SK-N-SH treated with all-trans-retinoic acid at 6 μM for 48 hours (cell line): ENCODE results near the gene HECTD1.

Experiments
- ATAC-seq: fragments of 200-7000 bp; cut with Tn5 transposase; 3 replicates; pipeline ENCODE4 v1.9.1; 2020; ENCODE audit warnings: mild to moderate bottlenecking, moderate library complexity
- ARNTL ChIP-seq: fragments of 450-650 bp; formaldehyde crosslinking; IDR thresholded peaks from 2 replicates; pipeline ENCODE4 v1.5.0; 2020; ENCODE audit warnings: low read depth, mild to moderate bottlenecking, moderate library complexity, borderline replicate concordance
- BACH2 ChIP-seq: fragments of 250-450 bp; sonication (Bioruptor Pico); IDR thresholded peaks from 2 replicates; pipeline ENCODE4 v1.9.0; 2021; ENCODE audit warnings: mild to moderate bottlenecking, borderline replicate concordance
- CSDC2 ChIP-seq: fragments of 250-450 bp; sonication (Bioruptor Pico); IDR thresholded peaks from 2 replicates; pipeline ENCODE4 v1.5.0; 2020; ENCODE audit warnings: mild to moderate bottlenecking, moderate library complexity
- ESRRG ChIP-seq: fragments of 250-450 bp; sonication (Bioruptor Pico); IDR thresholded peaks from 2 replicates; pipeline ENCODE4 v1.6.1; 2021; ENCODE audit warnings: mild to moderate bottlenecking
- GLIS3 ChIP-seq: fragments of 250-450 bp; sonication (Bioruptor Pico); IDR thresholded peaks from 2 replicates; pipeline ENCODE4 v1.5.0; 2020; ENCODE audit warnings: mild to moderate bottlenecking, moderate library complexity
- ISL1 ChIP-seq: fragments of 250-450 bp; sonication (Bioruptor Pico); IDR thresholded peaks from 2 replicates; pipeline ENCODE4 v2.1.2; 2022; ENCODE audit warnings: mild to moderate bottlenecking, moderate library complexity
- POU6F1 ChIP-seq: fragments of 250-450 bp; sonication (Bioruptor Pico); IDR thresholded peaks from 2 replicates; pipeline ENCODE4 v1.8.0; 2021; ENCODE audit warnings: low read depth, mild to moderate bottlenecking, moderate library complexity, borderline replicate concordance
- PPARA ChIP-seq: fragments of 250-450 bp; sonication (Bioruptor Pico); IDR thresholded peaks from 2 replicates; pipeline ENCODE4 v1.5.0; 2020; ENCODE audit warnings: mild to moderate bottlenecking, borderline replicate concordance
- RARB ChIP-seq: fragments of 250-450 bp; sonication (Bioruptor Pico); IDR thresholded peaks from 2 replicates; pipeline ENCODE4 v1.8.0; 2021; ENCODE audit warnings: mild to moderate bottlenecking, moderate library complexity
- SNAI2 ChIP-seq: fragments of 250-450 bp; sonication (Bioruptor Pico); IDR thresholded peaks from 2 replicates; pipeline ENCODE4 v1.5.0; 2020; ENCODE audit warnings: mild to moderate bottlenecking, moderate library complexity
- TCF4 ChIP-seq: fragments of 250-450 bp; sonication (Bioruptor Pico); IDR thresholded peaks from 2 replicates; pipeline ENCODE4 v1.8.0; 2021; ENCODE audit warnings: mild to moderate bottlenecking, moderate library complexity, borderline replicate concordance
- TOX ChIP-seq: fragments of 250-450 bp; sonication (Bioruptor Pico); IDR thresholded peaks from 2 replicates; pipeline ENCODE4 v1.8.0; 2021; ENCODE audit warnings: mild to moderate bottlenecking, moderate library complexity, borderline replicate concordance
- ZC3H10 ChIP-seq: fragments of 250-450 bp; sonication (Bioruptor Pico); IDR thresholded peaks from 2 replicates; pipeline ENCODE4 v1.5.1; 2021; ENCODE audit warnings: mild to moderate bottlenecking, moderate library complexity
- ZFP3 ChIP-seq: fragments of 250-450 bp; sonication (Bioruptor Pico); IDR thresholded peaks from 2 replicates; pipeline ENCODE4 v1.5.0; 2020; ENCODE audit warnings: mild to moderate bottlenecking, moderate library complexity
- ZFP30 ChIP-seq: fragments of 450-650 bp; formaldehyde crosslinking; IDR thresholded peaks from 2 replicates; pipeline ENCODE4 v1.5.0; 2022; ENCODE audit warnings: mild to moderate bottlenecking, moderate library complexity
- ZNF565 ChIP-seq: fragments of 450-650 bp; formaldehyde crosslinking; conservative IDR thresholded peaks from 2 replicates; pipeline ENCODE4 v1.5.0; 2020; ENCODE audit warnings: low read depth, mild to moderate bottlenecking, moderate library complexity
- ZNF70 ChIP-seq: fragments of 450-650 bp; formaldehyde crosslinking; IDR thresholded peaks from 2 replicates; pipeline ENCODE4 v1.5.0; 2020; ENCODE audit warnings: mild to moderate bottlenecking, moderate library complexity
- ZNF8 ChIP-seq: fragments of 450-650 bp; formaldehyde crosslinking; IDR thresholded peaks from 2 replicates; pipeline ENCODE4 v1.5.0; 2020; ENCODE audit warnings: mild to moderate bottlenecking, moderate library complexity
- TF ChIP-seq, protein P1 (sequence below): fragments of 250-450 bp; sonication (Bioruptor Pico); IDR thresholded peaks from 2 replicates; pipeline ENCODE4 v1.8.0; 2020; ENCODE audit warnings: mild to moderate bottlenecking, moderate library complexity, borderline replicate concordance
- TF ChIP-seq, protein P2 (sequence below): fragments of 250-450 bp; sonication (Bioruptor Pico); IDR thresholded peaks from 2 replicates; pipeline ENCODE4 v1.5.0; 2020; ENCODE audit warnings: mild to moderate bottlenecking, moderate library complexity
- TF ChIP-seq, protein P3 (sequence below): fragments of 250-450 bp; sonication (Bioruptor Pico); IDR thresholded peaks from 2 replicates; pipeline ENCODE4 v1.5.1; 2020; ENCODE audit warnings: low read depth, mild to moderate bottlenecking, moderate library complexity

Gene HECTD1

GRCh38 chr14:31201111-31201510 is 6.5 kb downstream of the HECTD1 start:
- TF ChIP-seq RARB (no peak), ZC3H10 (CRISPR knock-in tag) (no peak), PPARA (CRISPR knock-in tag) (no peak), ARNTL (CRISPR knock-in tag) (no peak), SNAI2 (CRISPR knock-in tag) (no peak), BACH2 (no peak), ISL1 (CRISPR knock-in tag) (no peak), ZNF565 (no peak), ZNF8 (no peak), ESRRG (CRISPR knock-in tag) (no peak), GLIS3 (no peak), ZNF70 (CRISPR knock-in tag) (no peak), ZFP3 (CRISPR knock-in tag) (no peak), CSDC2 (CRISPR knock-in tag) (no peak), TCF4 (CRISPR knock-in tag) (no peak), TOX (CRISPR knock-in tag) (no peak)
- TF ChIP-seq, protein P1, sequence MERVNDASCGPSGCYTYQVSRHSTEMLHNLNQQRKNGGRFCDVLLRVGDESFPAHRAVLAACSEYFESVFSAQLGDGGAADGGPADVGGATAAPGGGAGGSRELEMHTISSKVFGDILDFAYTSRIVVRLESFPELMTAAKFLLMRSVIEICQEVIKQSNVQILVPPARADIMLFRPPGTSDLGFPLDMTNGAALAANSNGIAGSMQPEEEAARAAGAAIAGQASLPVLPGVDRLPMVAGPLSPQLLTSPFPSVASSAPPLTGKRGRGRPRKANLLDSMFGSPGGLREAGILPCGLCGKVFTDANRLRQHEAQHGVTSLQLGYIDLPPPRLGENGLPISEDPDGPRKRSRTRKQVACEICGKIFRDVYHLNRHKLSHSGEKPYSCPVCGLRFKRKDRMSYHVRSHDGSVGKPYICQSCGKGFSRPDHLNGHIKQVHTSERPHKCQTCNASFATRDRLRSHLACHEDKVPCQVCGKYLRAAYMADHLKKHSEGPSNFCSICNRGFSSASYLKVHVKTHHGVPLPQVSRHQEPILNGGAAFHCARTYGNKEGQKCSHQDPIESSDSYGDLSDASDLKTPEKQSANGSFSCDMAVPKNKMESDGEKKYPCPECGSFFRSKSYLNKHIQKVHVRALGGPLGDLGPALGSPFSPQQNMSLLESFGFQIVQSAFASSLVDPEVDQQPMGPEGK: no peak
- TF ChIP-seq, protein P2, sequence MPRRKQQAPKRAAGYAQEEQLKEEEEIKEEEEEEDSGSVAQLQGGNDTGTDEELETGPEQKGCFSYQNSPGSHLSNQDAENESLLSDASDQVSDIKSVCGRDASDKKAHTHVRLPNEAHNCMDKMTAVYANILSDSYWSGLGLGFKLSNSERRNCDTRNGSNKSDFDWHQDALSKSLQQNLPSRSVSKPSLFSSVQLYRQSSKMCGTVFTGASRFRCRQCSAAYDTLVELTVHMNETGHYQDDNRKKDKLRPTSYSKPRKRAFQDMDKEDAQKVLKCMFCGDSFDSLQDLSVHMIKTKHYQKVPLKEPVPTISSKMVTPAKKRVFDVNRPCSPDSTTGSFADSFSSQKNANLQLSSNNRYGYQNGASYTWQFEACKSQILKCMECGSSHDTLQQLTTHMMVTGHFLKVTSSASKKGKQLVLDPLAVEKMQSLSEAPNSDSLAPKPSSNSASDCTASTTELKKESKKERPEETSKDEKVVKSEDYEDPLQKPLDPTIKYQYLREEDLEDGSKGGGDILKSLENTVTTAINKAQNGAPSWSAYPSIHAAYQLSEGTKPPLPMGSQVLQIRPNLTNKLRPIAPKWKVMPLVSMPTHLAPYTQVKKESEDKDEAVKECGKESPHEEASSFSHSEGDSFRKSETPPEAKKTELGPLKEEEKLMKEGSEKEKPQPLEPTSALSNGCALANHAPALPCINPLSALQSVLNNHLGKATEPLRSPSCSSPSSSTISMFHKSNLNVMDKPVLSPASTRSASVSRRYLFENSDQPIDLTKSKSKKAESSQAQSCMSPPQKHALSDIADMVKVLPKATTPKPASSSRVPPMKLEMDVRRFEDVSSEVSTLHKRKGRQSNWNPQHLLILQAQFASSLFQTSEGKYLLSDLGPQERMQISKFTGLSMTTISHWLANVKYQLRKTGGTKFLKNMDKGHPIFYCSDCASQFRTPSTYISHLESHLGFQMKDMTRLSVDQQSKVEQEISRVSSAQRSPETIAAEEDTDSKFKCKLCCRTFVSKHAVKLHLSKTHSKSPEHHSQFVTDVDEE: no peak
- TF ChIP-seq, protein P3, sequence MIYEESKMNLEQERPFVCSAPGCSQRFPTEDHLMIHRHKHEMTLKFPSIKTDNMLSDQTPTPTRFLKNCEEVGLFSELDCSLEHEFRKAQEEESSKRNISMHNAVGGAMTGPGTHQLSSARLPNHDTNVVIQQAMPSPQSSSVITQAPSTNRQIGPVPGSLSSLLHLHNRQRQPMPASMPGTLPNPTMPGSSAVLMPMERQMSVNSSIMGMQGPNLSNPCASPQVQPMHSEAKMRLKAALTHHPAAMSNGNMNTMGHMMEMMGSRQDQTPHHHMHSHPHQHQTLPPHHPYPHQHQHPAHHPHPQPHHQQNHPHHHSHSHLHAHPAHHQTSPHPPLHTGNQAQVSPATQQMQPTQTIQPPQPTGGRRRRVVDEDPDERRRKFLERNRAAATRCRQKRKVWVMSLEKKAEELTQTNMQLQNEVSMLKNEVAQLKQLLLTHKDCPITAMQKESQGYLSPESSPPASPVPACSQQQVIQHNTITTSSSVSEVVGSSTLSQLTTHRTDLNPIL (CRISPR knock-in tag): no peak
- no peak for ATAC-seq

DNA sequence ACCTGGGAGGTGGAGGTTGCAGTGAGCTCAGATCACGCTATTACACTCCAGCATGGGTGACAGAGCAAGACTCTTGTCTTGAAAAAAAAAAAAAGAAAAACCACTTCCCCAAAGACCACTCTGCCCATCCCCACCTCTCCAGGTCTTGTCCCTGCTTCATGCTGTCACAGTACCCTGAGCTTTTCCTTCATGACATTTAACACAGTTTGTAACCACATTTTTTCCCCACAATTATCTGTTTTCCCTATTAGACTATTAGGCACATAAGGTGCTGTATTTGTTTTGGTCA is 6.9 kb downstream of the HECTD1 start:
- TF ChIP-seq TOX (CRISPR knock-in tag): no peak
- TF ChIP-seq ZNF70 (CRISPR knock-in tag): no peak
- TF ChIP-seq BACH2: no peak
- TF ChIP-seq ISL1 (CRISPR knock-in tag): no peak
- no peak for TF ChIP-seq ZNF8
- no peak for TF ChIP-seq SNAI2 (CRISPR knock-in tag)
- ATAC-seq: no peak

DNA sequence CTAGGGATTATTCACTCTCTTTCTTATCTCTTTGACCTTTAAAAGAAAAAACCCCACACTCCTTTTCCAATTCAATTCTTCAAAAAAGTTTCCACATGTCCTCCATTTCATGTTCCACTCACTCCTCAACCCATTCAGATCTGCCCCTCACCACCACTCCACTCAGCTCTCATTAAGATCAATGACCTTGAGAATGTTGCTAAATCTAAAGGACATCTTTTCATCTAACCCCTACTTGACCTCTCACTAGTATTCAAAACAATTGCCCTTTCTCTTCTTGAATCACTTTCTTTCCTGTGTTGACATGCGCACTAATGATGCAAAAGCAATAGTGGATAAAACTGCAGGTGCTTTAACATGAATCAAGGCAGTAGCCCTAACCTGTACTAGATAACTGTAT is 9.9 kb downstream of the HECTD1 start:
- ATAC-seq: no peak
- no peak for TF ChIP-seq ZNF8
- TF ChIP-seq, protein P3 (CRISPR knock-in tag): no peak

DNA sequence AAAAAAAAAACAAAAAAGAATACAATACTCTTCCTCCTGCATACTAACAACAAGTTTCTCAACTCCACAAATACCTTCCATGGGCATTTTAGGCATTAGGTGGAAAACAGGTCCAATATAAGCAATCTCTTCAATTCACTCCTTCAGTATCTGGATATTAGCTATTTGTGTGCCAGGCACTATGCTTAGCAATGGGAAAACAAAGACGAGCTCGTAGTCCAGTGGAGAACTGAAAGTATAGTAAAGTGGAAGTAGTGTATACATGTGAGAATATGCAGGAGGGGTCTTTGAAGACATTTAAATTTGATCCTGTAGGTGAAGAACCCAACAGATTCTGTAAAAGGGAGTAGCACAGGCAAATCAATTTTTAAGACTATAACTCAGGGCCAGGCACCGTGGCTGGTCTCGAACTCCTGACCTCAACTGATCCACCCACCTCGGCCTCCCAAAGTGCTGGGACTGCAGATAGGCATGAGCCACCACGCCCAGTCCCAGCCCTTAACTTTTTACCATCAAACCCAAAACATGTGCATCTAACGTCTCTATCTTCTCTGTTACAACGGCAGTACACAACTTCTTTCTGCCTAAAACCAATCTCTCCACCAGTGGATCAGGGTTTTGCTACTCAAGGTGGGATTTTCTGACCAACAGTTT is 10.6 kb downstream of the HECTD1 start:
- ATAC-seq: no peak
- TF ChIP-seq, protein P1: no peak
- TF ChIP-seq GLIS3 (no peak), POU6F1 (CRISPR knock-in tag) (no peak), SNAI2 (CRISPR knock-in tag) (no peak), ZNF8 (no peak), ZFP30 (CRISPR knock-in tag) (no peak), ZNF70 (CRISPR knock-in tag) (no peak)
- TF ChIP-seq, protein P2: no peak
- TF ChIP-seq, all 23 proteins: peak for 0
